GM18861 (cell line): ENCODE measurements around the gene CTSD.

ENCODE experiments used
- ATAC-seq: cut with Tn5 transposase; IDR thresholded peaks from one replicate; pipeline ENCODE4 v1.9.1; 2021; ENCODE audit not compliant: unreplicated experiment

CTSD gene

DNA sequence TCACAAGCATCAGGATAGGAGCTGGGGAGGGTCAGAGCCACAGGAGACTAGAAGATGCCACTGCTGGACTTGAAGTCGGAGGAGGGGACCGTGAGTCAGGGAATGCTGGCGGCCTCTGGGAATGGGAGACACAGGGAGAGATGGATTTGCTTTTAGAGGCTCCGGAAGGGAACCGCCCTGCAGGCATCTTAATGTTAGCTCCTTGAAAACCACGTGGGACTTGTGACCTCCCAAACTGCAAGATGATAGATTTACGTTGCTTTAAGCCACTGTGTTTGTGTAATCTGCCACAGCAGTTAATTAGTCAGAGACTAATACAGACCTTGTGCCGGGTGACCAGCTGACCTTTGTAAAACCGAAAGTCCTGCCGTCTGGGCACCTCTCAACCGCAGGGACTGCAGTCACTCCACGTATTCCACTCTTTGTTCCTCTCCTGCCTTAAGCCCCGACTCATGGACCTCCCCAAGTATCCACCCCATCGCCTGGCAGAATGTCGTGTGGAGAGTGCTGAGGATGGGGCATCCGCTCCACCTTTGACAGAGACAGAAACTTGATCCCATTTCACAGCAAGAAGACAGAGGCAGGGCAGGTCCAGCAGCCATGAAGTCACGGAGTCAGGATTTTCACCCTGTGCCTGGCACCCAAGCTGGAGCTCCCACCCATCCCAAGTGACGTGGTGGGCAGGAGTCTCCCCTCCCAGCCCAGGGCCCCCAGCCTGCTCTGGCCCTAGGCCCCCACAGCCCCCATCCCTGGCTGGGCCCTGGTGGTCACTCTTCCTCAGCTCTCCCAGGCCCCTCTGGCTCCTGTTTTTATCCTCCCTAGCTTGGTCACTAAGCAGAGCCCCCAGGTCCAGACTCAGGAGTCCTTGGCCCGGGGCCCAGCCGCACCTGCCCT is 19.4 kb upstream of the CTSD start:
- ATAC-seq: no peak

DNA sequence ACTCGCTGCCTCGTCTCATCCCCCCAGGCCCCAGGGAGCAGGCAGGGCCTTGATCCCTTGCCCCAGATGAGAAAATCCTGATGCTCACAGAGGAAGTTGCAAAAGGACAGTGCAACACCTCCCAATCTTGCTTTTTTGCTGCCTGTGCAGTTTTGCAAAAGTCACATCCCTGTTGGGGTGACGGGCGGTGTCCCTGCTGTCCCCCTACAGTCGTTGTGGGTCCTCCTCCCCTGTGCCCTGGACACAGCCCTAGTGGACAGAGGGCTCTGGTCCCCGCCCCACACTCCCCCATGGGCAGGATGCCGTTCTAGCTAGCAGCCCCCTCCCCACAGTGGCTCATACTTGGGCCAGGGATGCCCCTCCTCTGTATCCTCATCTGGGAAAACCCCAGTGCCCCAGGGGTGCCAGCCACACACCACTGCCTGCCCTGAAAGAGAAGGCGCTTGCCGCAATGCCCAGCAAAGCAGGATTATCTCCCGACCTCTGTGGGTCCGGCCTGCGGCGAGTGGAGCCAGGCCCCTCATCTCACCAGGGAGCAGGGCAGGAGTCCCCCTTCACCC is 18.4 kb upstream of the CTSD start:
- no peak for ATAC-seq

DNA sequence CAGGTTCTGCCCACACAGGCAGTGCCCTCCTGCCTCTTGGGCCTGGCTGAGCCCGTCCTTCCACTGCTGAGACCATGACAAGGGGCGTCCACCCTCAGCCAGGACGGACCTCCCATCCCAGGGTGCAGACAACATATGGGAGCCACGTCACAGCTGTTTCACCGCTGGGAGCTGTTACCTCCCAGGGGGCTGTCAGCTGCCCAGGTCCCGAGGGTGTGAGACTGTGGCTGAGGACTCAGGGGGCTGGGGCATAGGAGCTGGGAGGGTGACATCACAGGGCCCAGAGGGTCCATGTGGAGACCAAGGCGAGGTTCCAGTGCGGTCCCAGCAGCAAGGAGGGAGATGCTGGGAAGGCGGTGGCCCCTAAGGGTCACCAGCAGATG is 17.9 kb upstream of the CTSD start:
- ATAC-seq: no peak

DNA sequence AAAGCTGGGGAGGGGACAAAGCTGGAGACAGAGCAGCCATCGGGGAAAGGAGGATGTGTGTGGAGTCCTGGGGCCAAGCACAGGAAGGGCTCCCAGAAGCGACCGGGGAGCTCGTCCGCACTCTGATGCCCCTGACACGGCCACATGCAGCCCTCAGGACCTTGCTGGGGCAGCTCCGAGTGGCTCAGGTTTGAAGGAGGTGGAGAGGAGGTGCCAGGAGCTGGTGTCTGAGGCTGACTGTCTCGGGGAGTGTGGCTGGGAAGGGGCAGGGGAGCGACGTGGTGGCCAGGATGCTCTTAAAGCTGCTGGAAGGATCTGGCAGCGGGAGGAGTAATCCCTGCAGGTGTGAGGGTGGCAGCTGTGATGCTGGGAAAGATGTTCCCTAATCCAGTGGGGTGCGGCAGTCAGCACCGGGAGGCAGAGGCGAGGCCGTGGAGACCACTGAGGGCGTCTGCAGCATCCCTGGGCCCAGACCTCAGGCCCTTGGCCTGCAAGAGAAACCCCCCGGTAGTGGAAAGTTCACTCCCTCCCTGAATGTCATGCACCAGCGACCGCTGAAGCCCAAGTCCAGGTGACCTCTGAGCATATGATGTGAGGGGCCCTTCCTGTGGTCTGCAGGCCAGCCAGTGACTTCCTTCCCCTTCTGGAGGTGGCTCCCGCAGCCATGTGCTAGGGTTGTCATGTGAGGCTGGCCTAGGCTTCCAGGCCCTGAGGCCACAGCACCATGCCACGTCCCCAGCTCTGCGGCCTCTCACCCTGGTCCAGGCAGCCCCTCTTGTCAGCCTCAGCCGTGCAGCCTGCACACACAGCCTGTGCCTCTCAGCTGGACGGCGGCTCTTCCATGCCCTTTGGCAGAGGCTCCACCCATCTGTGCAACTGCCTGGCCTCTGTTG is 17.2 kb upstream of the CTSD start:
- no peak for ATAC-seq

DNA sequence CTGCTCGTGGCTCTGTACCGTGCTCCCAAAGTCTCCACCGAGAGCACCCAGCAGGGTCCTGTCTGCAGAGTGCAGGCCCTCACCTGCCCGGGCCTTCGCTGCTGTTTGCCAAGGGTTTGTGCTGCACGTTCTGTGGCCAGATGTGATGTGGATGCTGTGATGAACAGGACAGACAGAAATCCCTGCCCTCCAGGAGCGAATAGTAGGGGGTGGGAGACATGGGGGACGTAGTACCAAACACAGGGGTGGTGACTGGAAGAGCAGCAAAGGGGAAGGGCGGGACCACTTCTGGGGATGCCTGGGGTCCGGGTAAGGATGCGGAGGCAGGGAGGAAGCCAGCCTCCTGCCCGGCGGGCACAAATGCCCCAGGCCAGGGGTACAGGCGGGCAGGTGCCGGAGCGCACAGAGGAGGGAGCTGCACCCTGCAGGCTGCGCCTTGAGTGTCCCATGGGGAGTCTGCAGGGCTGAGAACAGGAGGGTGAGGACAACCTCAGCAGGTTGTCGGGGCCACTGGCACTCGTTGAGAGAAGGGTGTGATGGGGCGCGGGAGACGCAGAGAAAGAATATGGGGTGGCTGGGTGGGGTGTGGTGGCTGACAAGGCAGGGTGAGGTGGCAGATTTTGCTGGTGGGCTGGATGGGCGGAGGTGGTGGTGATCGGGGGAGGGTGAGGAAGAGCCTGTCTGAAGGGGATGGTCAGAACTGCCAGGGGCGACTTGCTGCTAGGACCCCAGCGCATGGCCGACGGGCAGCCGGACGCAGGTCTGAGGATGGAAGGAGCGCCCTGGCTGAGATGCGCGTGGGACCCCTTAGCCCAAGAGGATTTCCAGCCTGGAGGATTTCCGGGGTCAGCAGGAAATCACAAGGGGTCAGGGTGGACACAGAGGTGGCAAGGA is 16.3 kb upstream of the CTSD start:
- no peak for ATAC-seq

DNA sequence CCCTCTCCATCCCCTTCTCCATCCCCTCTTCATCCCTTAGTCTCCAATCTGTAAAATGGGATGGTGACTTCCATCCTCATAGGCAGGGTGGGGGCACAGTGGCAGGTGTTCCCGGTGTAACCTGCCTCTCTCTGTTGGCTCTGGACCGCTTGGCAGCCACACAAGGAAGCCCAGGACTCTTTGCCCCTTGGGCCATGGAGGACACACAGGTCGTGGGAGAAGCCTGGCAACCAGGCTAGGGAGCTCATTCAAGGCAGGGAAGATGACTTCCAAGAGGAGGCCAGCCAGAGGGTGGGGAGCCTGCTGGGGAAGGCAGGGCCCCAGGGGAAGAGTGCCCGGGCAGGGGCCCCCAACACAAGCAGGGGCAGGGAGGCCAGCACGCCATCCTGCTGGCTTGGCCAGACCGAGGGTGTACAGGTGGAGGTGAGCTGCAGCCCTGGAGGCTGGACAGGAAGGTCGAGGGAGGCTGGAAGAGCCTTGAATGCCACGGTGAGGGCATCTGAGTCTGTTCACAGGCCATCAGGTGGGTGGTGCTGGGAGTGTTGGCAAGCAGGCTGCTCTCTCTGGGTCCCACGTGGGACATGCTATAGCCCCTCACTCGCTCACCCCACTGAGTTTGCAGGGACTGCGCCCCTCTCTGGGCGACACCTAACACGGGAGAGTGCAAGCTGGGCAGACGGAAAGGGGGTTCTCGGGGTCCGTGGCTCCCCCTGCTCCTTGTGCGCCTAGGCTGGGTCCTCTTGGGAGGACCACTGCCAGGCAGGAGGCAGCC is 15.5 kb upstream of the CTSD start:
- ATAC-seq: no peak

DNA sequence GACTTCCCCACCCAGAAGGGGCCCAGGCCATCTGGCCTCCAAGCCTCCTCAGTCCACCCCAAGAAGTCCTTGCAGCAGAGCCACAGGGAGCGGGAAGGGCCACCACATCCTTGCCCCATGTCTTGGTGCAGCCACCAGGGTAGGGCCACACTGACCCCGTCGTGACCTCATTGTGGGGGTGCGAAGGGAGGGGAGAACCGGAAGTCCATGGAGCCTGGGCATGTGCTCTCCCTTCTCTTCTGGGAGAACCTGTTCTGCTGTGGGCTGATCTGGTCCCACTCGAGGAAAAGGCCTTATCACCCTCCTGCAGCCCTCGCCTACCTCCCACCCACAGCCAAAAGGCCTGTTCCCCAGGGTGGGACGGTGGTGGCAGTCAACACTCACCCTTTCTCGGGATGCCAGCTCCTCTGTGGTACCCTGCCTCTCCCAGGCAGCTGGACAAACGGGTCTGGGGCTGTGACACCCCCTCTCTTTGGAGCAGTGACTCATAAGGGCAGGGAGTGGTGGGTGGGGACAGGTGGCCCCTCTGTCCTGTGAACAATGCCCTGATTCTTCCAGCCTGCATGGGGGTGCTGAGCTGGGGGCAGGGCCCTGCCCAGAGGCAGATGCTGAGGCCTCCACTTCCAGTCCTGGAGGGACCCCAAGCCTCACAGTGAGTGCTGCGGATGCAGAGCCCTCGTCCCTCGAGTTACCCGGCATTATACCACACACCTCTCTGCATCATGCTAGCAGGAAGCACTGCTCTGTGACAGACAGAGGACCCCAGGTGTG is 14.6 kb upstream of the CTSD start:
- ATAC-seq: no peak

DNA sequence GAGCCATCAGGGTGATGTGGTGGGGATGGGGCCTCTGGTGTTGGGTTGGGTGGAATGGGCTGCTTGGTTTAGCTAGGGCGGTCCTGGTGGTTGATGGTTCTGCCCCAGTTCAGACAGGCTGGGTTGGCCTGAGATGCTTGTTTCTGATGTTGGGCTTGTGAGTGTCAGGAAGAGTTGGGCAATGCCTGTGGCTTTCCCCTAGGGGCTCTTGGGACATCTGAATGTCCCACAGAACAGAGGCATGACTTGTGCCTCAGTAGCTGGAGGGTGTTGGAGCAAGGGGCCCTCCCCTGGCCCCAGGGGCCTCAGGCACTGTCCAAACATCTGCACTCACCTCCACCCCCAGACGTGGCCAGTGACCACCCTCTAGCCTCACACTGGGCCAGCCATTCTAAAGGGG is 14.0 kb upstream of the CTSD start:
- no peak for ATAC-seq

DNA sequence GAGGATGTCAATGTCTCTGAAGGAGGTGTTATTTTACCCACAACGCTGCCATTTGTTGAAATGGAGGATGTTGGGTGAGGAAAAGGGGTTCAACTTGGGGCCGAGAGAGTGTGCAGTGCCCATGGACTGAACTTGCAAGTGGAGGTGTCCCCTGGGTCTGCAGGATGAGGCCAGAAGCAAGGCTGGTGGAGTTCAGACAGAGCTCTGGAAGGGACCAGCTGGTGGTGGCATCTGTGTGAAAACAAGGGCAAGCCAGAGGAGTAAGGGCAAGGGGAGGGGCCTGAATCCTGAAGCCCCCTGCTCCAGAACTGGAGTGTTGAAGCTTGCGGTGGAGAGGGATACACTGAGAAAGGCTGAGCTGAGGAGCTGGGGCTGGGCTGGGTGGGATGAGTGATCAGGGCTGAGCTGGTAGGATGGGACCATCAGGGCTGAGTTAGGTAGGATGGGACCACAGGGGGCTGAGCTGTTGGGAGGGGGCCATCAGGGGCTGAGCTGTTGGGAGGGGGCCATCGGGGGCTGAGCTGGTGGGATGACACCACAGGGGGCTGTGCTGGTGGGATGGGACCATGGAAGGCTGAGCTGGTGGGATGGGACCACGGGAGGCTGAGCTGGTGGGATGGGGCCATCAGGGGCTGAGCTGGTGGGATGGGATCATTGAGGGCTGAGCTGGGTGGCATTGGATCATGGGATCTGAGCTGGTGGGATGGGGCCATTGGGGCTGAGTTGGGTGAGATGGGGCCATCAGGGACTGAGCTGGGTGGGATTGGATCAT is 13.4 kb upstream of the CTSD start:
- ATAC-seq: no peak

DNA sequence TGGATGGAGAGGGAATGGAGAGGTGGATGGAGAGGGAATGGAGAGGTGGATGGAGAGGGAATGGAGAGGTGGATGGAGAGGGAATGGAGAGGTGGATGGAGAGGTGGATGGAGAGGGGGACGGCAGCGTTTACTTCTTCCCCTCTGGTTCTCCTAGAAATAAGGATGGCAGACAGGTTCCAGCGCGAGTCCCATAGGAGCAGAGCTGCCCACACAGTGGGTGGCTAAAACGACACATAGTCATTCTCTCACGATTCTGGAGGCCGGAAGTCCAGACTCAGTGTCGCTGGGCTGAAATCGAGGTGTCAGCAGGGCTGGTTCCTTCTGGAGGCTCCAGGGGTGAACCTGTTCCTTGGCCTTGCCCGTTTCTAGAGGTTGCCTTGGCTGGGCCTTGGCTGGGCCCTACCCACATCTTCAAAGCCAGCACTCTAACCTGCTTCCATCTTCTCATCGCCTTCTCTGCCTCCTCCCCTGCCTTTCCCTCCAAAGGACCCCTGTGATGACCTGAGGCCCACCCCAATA is 12.7 kb upstream of the CTSD start:
- ATAC-seq: no peak

DNA sequence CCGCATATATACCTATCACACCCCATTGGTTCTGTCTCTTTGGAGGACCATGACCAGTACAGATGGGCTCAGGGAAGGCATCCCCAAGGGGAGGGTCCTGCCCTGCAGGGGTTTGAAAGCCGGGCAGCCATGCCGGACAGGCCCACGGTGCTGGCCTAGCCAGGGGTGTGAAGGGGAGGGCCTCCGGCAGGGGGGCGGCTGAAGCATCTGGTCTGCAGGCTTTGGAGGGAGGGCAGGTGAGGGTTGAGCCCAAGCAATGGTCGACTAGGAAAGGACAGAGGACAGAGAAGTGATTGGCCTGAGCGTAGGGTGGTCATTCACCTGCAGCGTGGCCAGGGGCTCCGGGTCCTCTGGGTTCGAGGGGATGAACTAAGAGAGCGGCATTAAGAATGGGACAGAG is 11.2 kb upstream of the CTSD start:
- ATAC-seq: no peak

DNA sequence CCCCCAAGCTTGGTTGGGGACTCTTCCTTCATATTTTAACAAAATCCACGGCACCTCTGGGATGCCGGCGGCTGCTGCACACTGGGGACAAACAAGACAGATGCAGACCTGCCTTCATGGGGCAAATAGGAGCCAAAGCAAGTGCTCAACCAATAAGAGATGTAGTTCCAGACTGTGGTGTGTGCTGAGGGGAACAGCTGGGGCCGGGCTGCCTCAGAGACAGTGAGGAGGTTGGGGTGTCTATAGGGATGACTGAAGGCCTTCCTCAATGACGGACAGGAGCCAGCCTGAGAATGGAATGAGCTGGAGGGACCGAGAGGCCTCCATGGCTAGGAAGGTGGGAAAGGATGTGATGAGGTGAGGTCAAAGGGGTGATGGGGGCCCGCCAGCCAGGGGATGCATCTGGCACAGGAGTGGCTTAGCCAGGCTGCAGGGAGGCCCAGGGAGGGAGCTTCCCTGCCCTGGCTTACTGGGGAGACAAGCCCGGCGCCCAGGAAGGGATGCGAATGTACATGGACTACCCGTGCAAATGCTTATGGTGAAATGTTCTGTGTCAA is 10.3 kb upstream of the CTSD start:
- ATAC-seq: no peak

DNA sequence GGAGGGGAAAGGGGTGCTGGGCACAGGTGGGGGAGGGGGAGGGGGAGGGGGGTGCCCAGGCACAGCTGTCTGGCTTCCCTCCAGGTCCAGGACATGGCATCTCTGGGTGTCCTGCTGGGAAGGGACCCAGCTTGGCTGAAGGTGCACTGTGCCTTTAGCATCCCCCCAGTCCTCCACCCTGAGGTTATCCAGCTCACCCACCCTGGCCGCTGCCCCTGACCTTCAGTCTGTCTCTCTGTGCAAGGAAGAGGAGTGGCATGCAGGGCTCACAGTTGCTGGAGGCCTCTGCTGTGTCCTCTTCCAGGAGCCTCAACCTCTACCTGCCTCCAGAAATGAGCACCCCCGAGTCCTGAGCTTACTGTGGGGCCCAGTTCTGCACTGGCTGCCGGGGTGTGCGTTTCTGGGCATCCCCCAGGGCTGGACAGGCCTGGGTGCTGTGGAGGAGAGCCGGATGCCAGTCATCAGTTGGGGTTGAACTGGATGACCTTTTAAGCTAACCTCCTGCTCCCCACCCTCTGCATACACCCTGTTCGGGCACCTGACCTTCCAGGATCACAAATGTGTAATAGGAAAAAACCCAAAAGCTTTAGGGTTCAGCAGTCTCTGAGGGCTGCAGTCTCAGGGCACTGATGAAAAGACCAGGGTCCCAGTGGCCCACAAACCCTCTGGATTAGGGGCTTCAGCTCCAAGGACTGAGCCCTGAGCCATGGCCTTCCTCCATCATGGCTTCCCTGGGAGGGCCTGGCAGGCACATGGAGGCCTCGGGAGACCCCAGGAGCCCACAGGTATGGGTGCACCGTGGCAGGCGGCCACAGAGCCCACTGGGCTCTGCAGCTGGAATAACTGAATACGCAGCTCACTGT is 9.6 kb upstream of the CTSD start:
- no peak for ATAC-seq

DNA sequence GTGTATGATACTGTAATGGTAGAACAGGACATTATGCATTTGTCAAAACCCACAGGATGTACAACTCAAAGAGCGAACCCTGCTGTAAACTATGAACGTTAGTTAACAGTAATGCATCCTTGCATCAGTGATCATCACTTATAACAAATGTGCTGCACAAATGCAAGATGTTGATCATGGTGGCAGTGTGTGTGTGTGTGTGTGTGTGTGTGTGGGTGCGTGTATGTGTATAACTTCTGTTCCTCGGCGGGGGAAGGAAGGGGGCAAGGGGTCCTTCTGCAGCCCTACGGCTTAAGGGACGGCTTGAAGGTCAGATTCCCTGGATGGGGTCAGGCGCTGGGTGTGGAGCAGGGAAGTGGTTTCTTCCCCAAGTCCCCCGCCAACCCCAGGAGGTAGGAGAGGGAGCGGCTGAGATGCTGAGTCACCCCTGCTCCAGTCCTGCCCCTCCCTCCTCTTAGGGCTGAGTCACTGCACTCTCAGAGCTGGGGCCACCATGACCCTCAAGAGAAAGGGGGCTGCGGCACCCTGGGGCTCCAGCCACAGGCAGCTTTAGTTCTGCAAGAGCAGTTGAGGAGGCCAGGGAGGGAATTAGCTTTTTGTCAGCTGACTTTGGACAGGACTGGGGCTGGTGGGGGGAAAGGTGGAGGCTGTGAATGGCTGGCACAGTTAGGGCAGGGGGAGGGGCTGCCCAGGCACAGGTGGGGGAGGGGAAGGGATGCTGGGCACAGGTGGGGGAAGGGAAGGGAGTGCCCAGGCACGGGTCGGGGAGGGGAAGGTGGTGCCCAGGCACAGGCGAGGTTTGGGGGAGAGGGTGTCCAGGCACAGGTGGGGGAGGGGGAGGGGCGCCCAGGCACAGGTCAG is 8.8 kb upstream of the CTSD start:
- ATAC-seq: no peak

DNA sequence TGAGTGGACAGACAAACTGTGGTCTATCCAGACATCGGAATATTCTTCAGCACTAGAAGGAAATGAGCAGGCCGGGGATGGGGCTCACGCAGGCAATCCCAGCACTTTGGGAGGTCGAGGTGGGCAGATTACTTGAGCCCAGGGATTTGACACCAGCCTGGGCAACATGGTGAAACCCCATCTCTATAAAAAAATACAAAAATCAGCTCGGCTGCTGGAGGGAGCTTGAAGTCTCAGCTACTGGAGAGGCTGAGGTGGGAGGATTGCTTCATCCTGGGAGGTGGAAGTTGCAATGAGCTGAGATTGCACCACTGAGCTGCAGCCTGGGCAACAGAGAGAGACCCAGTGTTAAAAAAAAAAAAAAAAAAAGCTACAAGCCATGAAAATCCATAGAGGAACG is 8.0 kb upstream of the CTSD start:
- ATAC-seq: no peak

DNA sequence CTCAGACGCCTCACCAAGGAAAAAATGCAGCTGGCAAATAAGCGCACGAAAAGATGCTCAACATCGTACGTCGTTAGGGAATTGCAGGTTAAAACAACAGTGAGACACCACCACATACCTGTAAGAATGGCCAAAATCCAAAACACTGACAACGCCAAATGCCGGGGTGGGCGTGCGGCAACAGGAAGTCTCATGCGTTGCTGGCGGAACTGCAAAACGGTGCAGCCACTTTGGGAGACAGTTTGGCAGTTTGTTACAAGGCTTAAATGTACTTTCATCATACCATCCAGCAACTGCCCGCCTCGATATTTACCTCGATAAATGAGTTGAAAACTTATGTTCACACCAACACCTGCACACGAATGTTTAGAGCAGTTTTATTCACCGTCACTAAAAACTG is 7.5 kb upstream of the CTSD start:
- ATAC-seq: no peak
